Heart left ventricle (tissue), 13 donors: ENCODE results near the gene NINL.

Source experiments
- POLR2A ChIP-seq, 2 donors: fragments of 450-650 bp; IDR thresholded peaks; one replicate each; pipeline ENCODE4 v1.6.1; 2017; ENCODE audit warnings: antibody characterized with exemption in 2 of 2, mild to moderate bottlenecking in 2 of 2, moderate library complexity in 2 of 2
- TF ChIP-seq, protein P1 (sequence below), 12 donors: fragments of 200-600 bp; sonication (generic) in 4 of 12; IDR thresholded peaks; one replicate each; pipeline versions ENCODE4 v1.5.0 to v1.8.0; 2018 to 2022; ENCODE audit warnings: antibody characterized with exemption in 12 of 12, mild to moderate bottlenecking in 5 of 12
- donor health status: ischemic (EF 13 %, LVEDD 7.1; RV severe dilation, severe dysfunction).
- donor health status: DM: no; HTN: yes; CAD: no.
- donor health status: DM: no; HTN: no; CAD: no.
- donor health status: ischemic (EF 25% LVEDD 6.9; RV normal size, moderate dysfunction).
- donor health status: ischemic (EF 25% LVEDD 5.7; RV mildly dilated, moderate dysfunction).
- donor health status: ischemic (EF 35%, LVEDD 5.7; RV mildly dilated, moderate dysfunction).
- donor health status: nonischemic (EF 11% LVEDD 7.7; RV severe dilation, severe dysfunction).
- donor health status: DM: yes; HTN: yes; CAD: no.
- donor health status: PGD.
- donor health status: ischemic (EF 29% LVEDD 5.4; RV normal size, mild dysfunction).
- donor health status: nonischemic (EF 23%, LVEDD 6.1; RV moderate dilation, normal function).

DNA sequence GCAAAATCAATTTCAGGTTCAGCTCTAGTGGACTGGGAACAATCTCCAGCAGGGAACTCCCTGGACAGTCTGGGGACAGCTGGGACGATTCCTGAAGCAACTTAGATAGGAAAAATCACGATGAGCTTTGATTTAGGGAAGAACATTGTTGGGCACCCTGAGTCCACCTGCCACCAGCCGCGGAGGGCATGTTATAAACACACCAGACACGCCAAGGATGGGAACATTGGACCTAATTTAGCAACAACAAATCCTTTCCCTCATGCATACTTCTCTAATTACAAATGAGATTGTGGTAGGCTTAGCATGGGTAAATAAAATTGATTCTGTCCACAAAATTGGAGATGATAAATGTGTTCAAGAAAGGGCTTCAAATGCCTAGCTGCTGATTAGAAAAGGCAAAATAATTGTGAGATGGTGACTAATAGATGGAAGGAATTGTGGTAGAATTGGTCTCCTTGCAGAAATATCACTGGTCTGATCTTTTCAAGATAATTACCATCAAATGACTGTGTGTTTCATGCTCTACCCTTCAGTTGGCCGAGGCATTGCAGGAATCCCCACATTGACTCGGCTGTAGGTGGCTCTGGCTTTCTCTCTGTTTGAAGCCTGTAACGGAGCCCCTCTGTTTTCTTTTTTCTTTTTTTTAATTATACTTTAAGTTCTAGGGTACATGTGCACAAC is 44.6 kb upstream of the NINL start:
- TF ChIP-seq, protein P1, sequence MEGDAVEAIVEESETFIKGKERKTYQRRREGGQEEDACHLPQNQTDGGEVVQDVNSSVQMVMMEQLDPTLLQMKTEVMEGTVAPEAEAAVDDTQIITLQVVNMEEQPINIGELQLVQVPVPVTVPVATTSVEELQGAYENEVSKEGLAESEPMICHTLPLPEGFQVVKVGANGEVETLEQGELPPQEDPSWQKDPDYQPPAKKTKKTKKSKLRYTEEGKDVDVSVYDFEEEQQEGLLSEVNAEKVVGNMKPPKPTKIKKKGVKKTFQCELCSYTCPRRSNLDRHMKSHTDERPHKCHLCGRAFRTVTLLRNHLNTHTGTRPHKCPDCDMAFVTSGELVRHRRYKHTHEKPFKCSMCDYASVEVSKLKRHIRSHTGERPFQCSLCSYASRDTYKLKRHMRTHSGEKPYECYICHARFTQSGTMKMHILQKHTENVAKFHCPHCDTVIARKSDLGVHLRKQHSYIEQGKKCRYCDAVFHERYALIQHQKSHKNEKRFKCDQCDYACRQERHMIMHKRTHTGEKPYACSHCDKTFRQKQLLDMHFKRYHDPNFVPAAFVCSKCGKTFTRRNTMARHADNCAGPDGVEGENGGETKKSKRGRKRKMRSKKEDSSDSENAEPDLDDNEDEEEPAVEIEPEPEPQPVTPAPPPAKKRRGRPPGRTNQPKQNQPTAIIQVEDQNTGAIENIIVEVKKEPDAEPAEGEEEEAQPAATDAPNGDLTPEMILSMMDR (IDR thresholded peaks at IDR 0.05) = no peak
- TF ChIP-seq POLR2A (IDR thresholded peaks at IDR 0.05) = no peak
